ENCODE results near the gene JAK2.
"Not testable (repeated sequence)": the region's sequence is repeated elsewhere in the genome, so short reads cannot be mapped to it uniquely, and the experiment has no call there.

The JAK2 gene

GRCh38 chr9:5044160-5044559, 59.1 kb downstream of the JAK2 start:
- DNase-seq = no peak

GRCh38 chr9:5052838-5053237, 67.8 kb downstream of the JAK2 start:
- DNase-seq = no peak

GRCh38 chr9:5062631-5063030, 77.6 kb downstream of the JAK2 start:
- no peak for DNase-seq

GRCh38 chr9:5072871-5073270, 87.8 kb downstream of the JAK2 start:
- DNase-seq = no peak

- DNase-seq = no peak
Measured at GRCh38 chr9:5073701-5074100, 88.6 kb downstream of the JAK2 start.

GRCh38 chr9:5085993-5086392, 100.9 kb downstream of the JAK2 start:
- DNase-seq = no peak

GRCh38 chr9:5089737-5090136, 104.7 kb downstream of the JAK2 start:
- no peak for DNase-seq

GRCh38 chr9:5095795-5096194, 110.7 kb downstream of the JAK2 start:
- DNase-seq = no peak

GRCh38 chr9:5099466-5099865, 114.4 kb downstream of the JAK2 start:
- no peak for DNase-seq

GRCh38 chr9:5101127-5101526, 116.1 kb downstream of the JAK2 start:
- not testable (repeated sequence) for DNase-seq

GRCh38 chr9:5106517-5106916, 121.4 kb downstream of the JAK2 start:
- not testable (repeated sequence) for DNase-seq

GRCh38 chr9:5110867-5111681, 126.0 kb downstream of the JAK2 start:
- no peak for DNase-seq

- DNase-seq = no peak
Measured at GRCh38 chr9:5111696-5112095, 126.6 kb downstream of the JAK2 start.

- DNase-seq = no peak
Measured at GRCh38 chr9:5112109-5112592, 127.1 kb downstream of the JAK2 start.

GRCh38 chr9:5112646-5113045, 127.6 kb downstream of the JAK2 start:
- no peak for DNase-seq

GRCh38 chr9:5113523-5113922, 128.5 kb downstream of the JAK2 start:
- DNase-seq = no peak

- DNase-seq = no peak
Measured at GRCh38 chr9:5113994-5114748, 129.1 kb downstream of the JAK2 start.

GRCh38 chr9:5122116-5122515, 137.0 kb downstream of the JAK2 start:
- DNase-seq = no peak

GRCh38 chr9:5122516-5122915, 137.4 kb downstream of the JAK2 start:
- DNase-seq = no peak

GRCh38 chr9:5140151-5140550, 155.1 kb downstream of the JAK2 start:
- DNase-seq = no peak

GRCh38 chr9:5144217-5144616, 159.1 kb downstream of the JAK2 start:
- no peak for DNase-seq

GRCh38 chr9:5146241-5146640, 161.2 kb downstream of the JAK2 start:
- DNase-seq = no peak
